GM12801 (cell line): ENCODE results near the gene PIAS4.

Experiments
- TF ChIP-seq, protein P1 (sequence below): IDR thresholded peaks from one replicate; pipeline ENCODE4 v1.5.1; 2011; ENCODE audit warnings: control low read depth; ENCODE audit not compliant: insufficient read length; ENCODE audit errors: extremely low read depth

Gene PIAS4

DNA sequence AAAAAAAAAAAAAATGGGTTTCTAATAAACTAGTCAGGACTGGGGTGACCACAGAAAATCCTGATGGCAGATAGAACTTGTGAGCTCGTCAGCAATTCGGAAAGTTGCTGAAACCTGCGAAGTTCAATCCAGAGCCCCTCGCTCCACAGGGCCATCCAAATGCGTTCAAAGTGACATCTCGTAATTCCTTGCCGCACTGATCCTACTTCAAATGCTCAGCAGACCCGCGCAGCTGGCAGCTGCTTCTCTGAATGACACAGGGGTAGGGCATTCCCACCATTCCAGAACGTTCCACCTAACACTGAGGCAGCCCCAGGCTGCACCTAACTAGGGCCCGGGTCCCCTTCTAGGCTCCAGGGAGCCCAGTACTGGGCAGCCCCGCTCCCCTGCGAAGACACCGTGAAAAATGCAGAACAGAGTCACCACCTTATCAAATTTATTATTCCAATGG, 31.9 kb upstream of the PIAS4 start:
- TF ChIP-seq, protein P1, sequence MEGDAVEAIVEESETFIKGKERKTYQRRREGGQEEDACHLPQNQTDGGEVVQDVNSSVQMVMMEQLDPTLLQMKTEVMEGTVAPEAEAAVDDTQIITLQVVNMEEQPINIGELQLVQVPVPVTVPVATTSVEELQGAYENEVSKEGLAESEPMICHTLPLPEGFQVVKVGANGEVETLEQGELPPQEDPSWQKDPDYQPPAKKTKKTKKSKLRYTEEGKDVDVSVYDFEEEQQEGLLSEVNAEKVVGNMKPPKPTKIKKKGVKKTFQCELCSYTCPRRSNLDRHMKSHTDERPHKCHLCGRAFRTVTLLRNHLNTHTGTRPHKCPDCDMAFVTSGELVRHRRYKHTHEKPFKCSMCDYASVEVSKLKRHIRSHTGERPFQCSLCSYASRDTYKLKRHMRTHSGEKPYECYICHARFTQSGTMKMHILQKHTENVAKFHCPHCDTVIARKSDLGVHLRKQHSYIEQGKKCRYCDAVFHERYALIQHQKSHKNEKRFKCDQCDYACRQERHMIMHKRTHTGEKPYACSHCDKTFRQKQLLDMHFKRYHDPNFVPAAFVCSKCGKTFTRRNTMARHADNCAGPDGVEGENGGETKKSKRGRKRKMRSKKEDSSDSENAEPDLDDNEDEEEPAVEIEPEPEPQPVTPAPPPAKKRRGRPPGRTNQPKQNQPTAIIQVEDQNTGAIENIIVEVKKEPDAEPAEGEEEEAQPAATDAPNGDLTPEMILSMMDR = no peak

DNA sequence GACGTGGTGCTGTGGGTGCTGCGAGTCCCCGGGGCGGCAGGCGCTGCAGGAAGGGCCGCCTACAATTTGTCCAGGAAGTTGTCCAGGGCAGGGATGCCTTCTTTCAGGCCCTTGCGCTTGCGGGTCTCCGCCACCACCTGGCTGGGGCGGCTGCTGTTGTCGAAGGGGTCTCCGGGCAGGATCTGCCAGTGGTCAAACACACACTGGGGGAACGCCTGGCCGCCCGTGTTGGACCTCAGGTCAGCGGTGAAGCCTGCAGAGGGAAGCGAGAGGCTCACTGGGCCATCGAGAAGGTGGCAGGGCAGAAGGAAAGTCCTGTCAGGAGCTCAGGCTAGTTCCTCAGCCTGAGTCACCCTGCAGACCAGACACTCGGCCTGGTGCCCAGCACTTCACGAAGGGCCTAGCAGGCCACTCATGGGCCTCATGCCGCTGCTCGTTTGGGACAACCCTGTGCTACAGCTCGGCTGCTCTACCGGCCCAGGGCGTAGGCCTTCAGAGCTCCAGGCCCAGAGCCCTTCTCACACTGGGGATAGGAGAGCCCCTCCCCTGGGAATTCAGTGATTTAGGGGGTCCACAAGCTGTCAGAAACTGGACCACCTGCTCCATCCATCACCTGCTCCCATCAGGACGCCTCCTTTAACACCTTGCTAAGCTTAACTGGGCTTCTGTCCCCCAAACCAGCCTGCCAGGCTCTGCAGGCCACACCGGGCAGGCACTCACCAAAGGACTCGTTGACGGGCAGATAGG, 30.9 kb upstream of the PIAS4 start:
- TF ChIP-seq, protein P1 = no peak

DNA sequence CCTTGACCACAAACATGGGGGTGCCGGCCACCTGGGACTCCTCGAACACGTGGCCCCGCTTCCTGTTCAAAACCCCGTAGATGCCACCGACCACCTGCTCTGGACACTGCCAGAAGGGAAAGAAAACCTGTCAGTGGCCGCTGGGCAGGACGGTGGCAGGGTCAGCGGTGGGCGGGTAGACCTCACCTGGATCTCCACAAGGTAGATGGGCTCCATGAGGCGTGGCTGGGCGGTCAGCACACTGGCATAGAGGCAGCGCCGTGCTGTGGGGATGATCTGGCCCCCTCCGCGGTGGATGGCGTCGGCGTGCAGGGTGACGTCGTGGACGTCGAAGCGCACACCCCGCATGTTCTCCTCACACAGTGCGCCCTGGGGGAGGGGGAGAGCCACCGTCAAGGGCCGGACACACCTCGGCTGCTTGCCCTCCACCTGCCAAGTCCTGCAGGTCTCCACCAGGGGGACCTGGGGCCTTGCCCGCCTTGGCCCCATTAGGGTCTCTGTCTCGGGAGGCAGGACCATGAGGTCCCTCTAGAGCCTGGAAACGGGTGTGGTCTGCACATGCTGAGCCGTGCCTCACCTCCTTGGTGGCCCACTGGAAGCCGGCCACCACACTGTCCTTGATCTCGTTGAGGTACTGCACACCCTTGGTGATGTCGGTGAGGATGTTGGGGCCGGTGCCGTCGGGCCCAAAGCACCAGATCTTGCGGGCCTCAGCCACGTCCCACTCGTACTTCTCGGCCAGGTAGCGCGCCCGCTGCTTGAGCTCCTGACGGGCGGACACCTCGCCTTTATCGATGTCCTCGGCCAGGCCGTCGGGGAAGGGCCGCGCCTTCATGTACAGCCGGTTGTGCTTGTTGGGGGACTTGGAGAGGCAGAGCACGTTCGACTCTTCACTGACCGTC, 30.0 kb upstream of the PIAS4 start:
- TF ChIP-seq, protein P1 = no peak

DNA sequence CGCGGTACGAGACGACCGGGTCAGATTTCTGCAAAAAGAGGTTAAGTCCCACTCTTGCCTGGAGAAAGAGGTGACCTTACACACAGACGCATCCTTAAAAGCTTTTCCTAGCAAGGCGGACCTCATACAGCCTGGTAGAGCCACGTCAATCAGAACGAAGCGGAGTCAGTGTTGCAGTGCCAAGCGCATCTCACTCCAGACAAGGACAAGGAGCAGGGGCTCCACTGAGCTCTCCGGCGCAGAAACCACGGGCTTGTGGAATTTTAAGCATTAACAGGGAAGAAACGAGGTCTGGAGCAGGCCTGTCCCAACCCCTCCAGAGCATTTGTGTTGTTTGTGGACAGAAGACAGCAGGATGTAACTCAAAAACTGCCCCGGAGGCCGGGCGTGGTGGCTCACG, 29.4 kb upstream of the PIAS4 start:
- TF ChIP-seq, protein P1 = no peak

DNA sequence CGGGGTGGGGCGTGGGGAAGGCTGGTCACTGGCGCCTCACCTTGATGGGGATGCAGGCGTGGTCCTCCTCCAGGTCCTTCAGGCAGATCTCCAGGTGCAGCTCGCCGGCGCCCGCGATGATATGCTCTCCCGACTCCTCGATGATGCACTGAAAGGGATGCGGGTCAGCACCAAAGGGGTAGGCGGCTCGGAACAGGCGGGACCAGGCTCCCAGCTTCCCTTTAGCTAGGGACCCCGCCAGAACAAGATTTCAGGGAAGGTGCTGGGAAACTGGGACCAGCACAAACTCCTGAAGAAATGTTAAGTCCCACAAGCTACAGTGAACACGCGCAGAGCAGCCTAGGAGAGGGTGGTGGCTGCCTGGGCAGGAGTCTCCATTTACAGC, 28.3 kb upstream of the PIAS4 start:
- TF ChIP-seq, protein P1 = no peak

DNA sequence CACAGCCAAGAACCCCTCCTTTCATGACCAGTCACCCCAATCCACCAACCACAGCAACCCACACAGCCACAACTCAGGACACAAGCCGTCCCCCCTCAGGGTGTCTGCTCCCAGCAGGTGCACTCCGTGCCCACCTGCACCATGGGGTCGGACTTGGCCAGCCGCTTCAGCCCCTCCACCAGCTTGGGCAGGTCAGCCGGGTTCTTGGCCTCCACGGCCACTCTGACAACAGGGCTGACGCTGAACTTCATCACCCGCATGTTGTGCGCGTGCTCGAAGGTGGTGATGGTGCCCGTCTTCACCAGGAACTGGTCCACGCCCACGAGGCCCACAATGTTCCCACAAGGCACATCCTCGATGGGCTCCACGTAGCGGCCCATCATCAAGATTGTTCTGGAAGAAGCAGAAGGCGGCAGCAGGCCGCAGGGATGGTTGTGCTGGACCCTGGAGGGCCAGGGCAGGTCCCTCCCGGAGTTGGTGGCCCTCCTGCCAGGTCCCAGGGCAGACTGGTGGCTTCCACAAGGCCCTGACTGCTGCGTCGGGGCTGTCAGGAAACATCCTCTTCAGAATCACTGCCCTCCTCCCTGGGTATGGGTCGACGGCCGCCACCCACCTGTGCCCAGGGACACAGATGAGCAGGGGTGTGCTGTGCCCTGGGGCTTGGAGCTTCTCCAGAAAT, 27.7 kb upstream of the PIAS4 start:
- TF ChIP-seq, protein P1 = no peak
